GM18511 (cell line): ENCODE results near the gene PECR.

Source experiments
- ATAC-seq: cut with Tn5 transposase; IDR thresholded peaks from one replicate; pipeline ENCODE4 v1.9.1; 2021; ENCODE audit warnings: mild to moderate bottlenecking, moderate library complexity; ENCODE audit not compliant: unreplicated experiment

The PECR gene

GRCh38 chr2:216072473-216072872 lies 9.1 kb downstream of the PECR start:
- no peak for ATAC-seq

- ATAC-seq = no peak
Observed at GRCh38 chr2:216071111-216071851, 10.3 kb downstream of the PECR start.

- no peak for ATAC-seq
Observed at GRCh38 chr2:216070195-216070594, 11.4 kb downstream of the PECR start.

- ATAC-seq = no peak
Observed at GRCh38 chr2:216069028-216069427, 12.6 kb downstream of the PECR start.

- no peak for ATAC-seq
Observed at GRCh38 chr2:216066230-216066629, 15.4 kb downstream of the PECR start.

GRCh38 chr2:216064665-216065064 lies 16.9 kb downstream of the PECR start:
- no peak for ATAC-seq

- ATAC-seq = no peak
Observed at GRCh38 chr2:216064014-216064630, 17.5 kb downstream of the PECR start.

GRCh38 chr2:216059233-216059834 lies 22.3 kb downstream of the PECR start:
- ATAC-seq = no peak

- peak; percentile 83 for ATAC-seq
Observed at GRCh38 chr2:216057688-216058193, 23.9 kb downstream of the PECR start.

- peak; percentile 48 for ATAC-seq
Observed at GRCh38 chr2:216056739-216057138, 24.9 kb downstream of the PECR start.

- no peak for ATAC-seq
Observed at GRCh38 chr2:216055680-216056079, 25.9 kb downstream of the PECR start.

GRCh38 chr2:216052420-216052819 lies 29.2 kb downstream of the PECR start:
- no peak for ATAC-seq

GRCh38 chr2:216051350-216051749 lies 30.3 kb downstream of the PECR start:
- no peak for ATAC-seq

GRCh38 chr2:216049452-216049851 lies 32.2 kb downstream of the PECR start:
- no peak for ATAC-seq

GRCh38 chr2:216047397-216047796 lies 34.2 kb downstream of the PECR start:
- ATAC-seq = no peak

- ATAC-seq = peak; percentile 99
Observed at GRCh38 chr2:216044883-216045486, 36.6 kb downstream of the PECR start.

GRCh38 chr2:216043949-216044348 lies 37.7 kb downstream of the PECR start:
- ATAC-seq = no peak

- no peak for ATAC-seq
Observed at GRCh38 chr2:216041438-216041837, 40.2 kb downstream of the PECR start.

- no peak for ATAC-seq
Observed at GRCh38 chr2:216039918-216040317, 41.7 kb downstream of the PECR start.

GRCh38 chr2:216034065-216034464 lies 47.5 kb downstream of the PECR start:
- peak; percentile 41 for ATAC-seq

GRCh38 chr2:216033403-216033802 lies 48.2 kb downstream of the PECR start:
- peak; percentile 45 for ATAC-seq
